HG03575 (cell line): ENCODE data around the gene TBC1D8.

ENCODE experiments used
- ATAC-seq: cut with Tn5 transposase; IDR thresholded peaks from one replicate; pipeline ENCODE4 v1.9.1; 2021; ENCODE audit not compliant: unreplicated experiment, insufficient number of reproducible peaks, low FRiP score; ENCODE audit errors: extremely low read depth

The TBC1D8 gene

GRCh38 chr2:101047075-101047766 lies 104.0 kb downstream of the TBC1D8 start:
- no peak for ATAC-seq

GRCh38 chr2:101045330-101045729 lies 105.9 kb downstream of the TBC1D8 start:
- ATAC-seq: no peak

GRCh38 chr2:101041413-101041812 lies 109.8 kb downstream of the TBC1D8 start:
- no peak for ATAC-seq

- ATAC-seq: no peak
These were observed 110.4 kb downstream of the TBC1D8 start for GRCh38 chr2:101040761-101041160.

GRCh38 chr2:101040072-101040471 lies 111.1 kb downstream of the TBC1D8 start:
- no peak for ATAC-seq

GRCh38 chr2:101038455-101039255 lies 112.5 kb downstream of the TBC1D8 start:
- no peak for ATAC-seq

- ATAC-seq: no peak
These were observed 113.9 kb downstream of the TBC1D8 start for GRCh38 chr2:101037161-101037755.

GRCh38 chr2:101036562-101036961 lies 114.6 kb downstream of the TBC1D8 start:
- ATAC-seq: no peak

GRCh38 chr2:101032084-101032776 lies 119.0 kb downstream of the TBC1D8 start:
- no peak for ATAC-seq

- no peak for ATAC-seq
These were observed 120.2 kb downstream of the TBC1D8 start for GRCh38 chr2:101030866-101031554.

GRCh38 chr2:101027852-101028251 lies 123.3 kb downstream of the TBC1D8 start:
- ATAC-seq: no peak

- ATAC-seq: no peak
These were observed 124.2 kb downstream of the TBC1D8 start for GRCh38 chr2:101026923-101027469.

- no peak for ATAC-seq
These were observed 124.9 kb downstream of the TBC1D8 start for GRCh38 chr2:101026253-101026701.

GRCh38 chr2:101025561-101025960 lies 125.6 kb downstream of the TBC1D8 start:
- ATAC-seq: no peak

GRCh38 chr2:101023327-101024107 lies 127.7 kb downstream of the TBC1D8 start:
- ATAC-seq: no peak

GRCh38 chr2:101022221-101022620 lies 129.0 kb downstream of the TBC1D8 start:
- no peak for ATAC-seq

GRCh38 chr2:101018934-101019333 lies 132.2 kb downstream of the TBC1D8 start:
- no peak for ATAC-seq

- ATAC-seq: no peak
These were observed 133.8 kb downstream of the TBC1D8 start for GRCh38 chr2:101017371-101017770.
